Subcutaneous adipose tissue (tissue), 4 donors: Measurements from ENCODE around the gene SFXN1. TPM values are rescaled to one million over a fixed set of nuclear protein-coding genes. Genes with fewer than 3 reads are reported as not detected.

ENCODE experiments used
- total RNA-seq, 4 donors: library from RNA; depleted of rRNA; stranded (reverse); fragments of >200 nt; gene quantifications; one replicate each; pipeline ENCODE4 v1.1.0, GENCODE V29; 2016
- TF ChIP-seq, protein P1 (sequence below): fragments of 450-650 bp; IDR thresholded peaks from one replicate; pipeline ENCODE4 v1.5.1; 2016; ENCODE audit warnings: low read depth, mild to moderate bottlenecking, control low read depth, antibody characterized with exemption, moderate library complexity

The SFXN1 gene
- total RNA-seq, 4 donors from 2014 or later, result 8.6 to 22.8 (median 15.0) TPM

DNA sequence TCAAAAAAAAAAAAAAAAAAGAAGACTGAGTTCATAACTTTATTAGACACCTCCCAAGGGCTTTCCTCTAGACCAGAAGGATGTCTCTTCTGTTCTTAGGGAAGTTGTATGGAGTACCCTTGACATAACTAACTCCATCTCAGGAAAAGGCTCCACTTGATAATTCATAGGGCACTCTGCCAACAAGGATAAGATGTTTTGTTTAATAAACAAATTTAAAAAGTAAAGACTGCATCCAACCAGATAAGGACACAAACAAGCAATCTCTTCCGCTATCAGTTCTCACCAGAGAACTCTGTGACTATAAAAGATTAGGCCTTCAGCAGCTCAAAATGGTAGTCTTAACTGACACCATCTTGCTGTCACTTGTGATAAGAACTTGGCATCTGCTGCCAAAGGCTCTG lies 65.8 kb downstream of the SFXN1 start:
- TF ChIP-seq, protein P1, sequence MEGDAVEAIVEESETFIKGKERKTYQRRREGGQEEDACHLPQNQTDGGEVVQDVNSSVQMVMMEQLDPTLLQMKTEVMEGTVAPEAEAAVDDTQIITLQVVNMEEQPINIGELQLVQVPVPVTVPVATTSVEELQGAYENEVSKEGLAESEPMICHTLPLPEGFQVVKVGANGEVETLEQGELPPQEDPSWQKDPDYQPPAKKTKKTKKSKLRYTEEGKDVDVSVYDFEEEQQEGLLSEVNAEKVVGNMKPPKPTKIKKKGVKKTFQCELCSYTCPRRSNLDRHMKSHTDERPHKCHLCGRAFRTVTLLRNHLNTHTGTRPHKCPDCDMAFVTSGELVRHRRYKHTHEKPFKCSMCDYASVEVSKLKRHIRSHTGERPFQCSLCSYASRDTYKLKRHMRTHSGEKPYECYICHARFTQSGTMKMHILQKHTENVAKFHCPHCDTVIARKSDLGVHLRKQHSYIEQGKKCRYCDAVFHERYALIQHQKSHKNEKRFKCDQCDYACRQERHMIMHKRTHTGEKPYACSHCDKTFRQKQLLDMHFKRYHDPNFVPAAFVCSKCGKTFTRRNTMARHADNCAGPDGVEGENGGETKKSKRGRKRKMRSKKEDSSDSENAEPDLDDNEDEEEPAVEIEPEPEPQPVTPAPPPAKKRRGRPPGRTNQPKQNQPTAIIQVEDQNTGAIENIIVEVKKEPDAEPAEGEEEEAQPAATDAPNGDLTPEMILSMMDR, result no peak

DNA sequence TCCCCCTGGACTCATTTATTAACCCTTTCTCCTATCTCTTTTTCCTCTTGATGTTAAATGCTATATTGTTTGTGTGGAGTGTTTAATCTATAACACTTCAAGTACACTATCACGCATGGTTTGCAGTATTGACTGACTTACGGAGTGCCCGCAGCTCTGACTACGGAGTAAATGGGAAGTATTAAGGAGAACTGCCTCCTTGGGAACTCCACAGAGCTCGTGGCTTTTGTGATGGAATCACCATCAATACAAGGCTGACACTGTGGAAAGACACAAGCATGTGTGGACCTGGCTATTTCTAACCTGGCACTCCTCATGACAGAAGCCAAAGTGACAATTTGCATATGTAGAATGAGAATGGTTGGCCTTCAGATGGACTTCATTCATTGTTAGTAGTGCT lies 66.2 kb downstream of the SFXN1 start:
- TF ChIP-seq, protein P1, result no peak

DNA sequence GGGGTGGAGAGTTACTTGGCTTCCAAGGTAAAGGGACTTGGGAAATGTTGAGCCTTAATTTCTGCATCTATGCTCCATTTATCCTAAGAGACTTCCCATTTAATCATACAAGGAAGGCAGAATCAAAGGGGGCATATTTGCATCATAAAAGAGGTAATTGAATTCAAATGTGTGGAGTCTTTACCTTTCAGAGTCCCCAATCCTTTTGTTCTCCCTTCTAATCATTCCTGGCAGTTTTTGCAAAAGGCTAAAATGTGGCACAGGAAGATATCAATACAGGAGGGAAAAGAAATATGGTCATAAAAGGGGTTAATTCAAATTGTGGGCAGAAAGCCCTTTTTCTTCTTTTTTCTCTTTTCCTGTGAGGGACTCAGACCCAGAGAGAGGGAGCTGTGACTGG lies 69.5 kb downstream of the SFXN1 start:
- TF ChIP-seq, protein P1, result no peak

DNA sequence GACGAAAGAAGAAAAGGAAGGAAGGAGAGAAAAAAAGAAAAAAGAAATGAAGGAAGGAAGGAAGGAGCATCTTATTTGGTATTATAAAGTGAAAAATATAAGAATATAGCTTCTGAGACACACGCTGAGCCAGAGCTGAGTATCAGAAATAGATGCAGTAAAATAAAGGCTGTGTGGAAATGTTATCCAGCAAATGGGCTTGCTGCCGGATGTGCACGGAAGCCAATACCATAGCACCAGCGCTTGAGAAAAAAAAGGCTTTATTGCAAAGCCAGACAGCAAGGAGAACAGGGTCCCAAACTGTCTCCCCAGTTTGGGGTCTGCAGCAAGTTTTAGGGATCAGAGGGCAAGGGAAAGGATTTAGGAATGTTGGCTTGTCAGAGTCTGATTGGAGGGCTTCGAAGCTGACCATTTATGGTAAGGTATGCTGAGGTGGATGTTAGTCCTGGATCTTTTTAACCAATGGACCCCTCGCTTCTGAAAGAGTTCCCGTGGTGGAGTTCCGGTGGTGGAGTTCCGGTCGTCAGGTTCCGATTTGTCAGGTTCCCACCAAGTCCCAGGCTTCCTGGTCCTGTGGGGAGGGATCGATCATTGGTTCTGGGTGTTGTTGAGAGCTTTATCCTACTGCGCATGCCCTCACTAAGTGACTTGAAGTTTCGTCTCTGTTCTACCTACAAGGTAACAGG lies 70.4 kb downstream of the SFXN1 start:
- TF ChIP-seq, protein P1, result no peak

GRCh38 chr5:175550055-175550805 lies 71.9 kb downstream of the SFXN1 start:
- TF ChIP-seq, protein P1, result no peak

DNA sequence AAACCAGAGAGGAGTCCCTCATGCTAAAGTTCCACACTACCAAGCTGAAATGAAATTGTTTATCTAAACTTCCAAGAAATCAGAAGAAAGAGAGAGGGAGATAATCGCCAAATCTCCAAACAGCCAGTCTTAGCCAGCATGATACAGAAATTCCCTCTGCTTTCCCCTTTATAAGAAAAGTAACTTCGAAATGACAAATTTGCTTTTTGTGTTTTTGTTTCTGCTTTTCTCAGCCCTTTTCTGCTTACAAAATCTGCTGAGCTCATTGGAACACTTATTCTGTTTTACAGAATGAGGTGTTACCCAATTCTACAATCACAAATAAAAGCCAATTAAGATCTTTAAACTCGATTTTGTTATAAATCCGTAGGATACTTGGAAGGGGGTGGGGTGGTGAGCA lies 72.9 kb downstream of the SFXN1 start:
- TF ChIP-seq, protein P1, result no peak

DNA sequence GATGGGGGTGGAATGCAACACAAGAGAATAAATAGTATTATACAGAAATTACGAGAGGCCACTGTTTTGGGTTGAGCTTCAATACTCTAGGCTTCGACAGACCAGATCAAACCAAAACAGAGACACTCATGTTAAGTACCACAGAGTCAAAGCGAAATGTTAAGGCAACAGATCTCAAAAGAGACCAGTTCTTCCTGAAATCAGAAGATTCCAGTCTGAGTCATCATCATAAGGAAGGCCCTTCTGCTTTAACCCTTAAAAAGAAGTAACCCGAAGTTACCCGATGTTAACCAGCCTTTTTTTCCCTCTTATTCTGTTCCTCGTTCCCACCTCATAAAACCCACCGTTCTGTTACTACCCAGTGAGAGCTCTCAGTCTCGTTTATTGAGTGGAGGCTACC lies 75.9 kb downstream of the SFXN1 start:
- TF ChIP-seq, protein P1, result no peak
